SK-N-SH treated with all-trans-retinoic acid at 6 μM for 48 hours (cell line): Measurements from ENCODE around the gene OXSR1.

Experiments used
- ATAC-seq: fragments of 200-7000 bp; cut with Tn5 transposase; 3 replicates; pipeline ENCODE4 v1.9.1; 2020; ENCODE audit warnings: mild to moderate bottlenecking, moderate library complexity
- ARNTL ChIP-seq: fragments of 450-650 bp; formaldehyde crosslinking; IDR thresholded peaks from 2 replicates; pipeline ENCODE4 v1.5.0; 2020; ENCODE audit warnings: low read depth, mild to moderate bottlenecking, moderate library complexity, borderline replicate concordance
- BACH2 ChIP-seq: fragments of 250-450 bp; sonication (Bioruptor Pico); IDR thresholded peaks from 2 replicates; pipeline ENCODE4 v1.9.0; 2021; ENCODE audit warnings: mild to moderate bottlenecking, borderline replicate concordance
- CSDC2 ChIP-seq: fragments of 250-450 bp; sonication (Bioruptor Pico); IDR thresholded peaks from 2 replicates; pipeline ENCODE4 v1.5.0; 2020; ENCODE audit warnings: mild to moderate bottlenecking, moderate library complexity
- ESRRG ChIP-seq: fragments of 250-450 bp; sonication (Bioruptor Pico); IDR thresholded peaks from 2 replicates; pipeline ENCODE4 v1.6.1; 2021; ENCODE audit warnings: mild to moderate bottlenecking
- ISL1 ChIP-seq: fragments of 250-450 bp; sonication (Bioruptor Pico); IDR thresholded peaks from 2 replicates; pipeline ENCODE4 v2.1.2; 2022; ENCODE audit warnings: mild to moderate bottlenecking, moderate library complexity
- OSR1 ChIP-seq: fragments of 250-450 bp; sonication (Bioruptor Pico); IDR thresholded peaks from 2 replicates; pipeline ENCODE4 v1.8.0; 2022; ENCODE audit warnings: moderate library complexity, mild to moderate bottlenecking, inconsistent platforms
- POU6F1 ChIP-seq: fragments of 250-450 bp; sonication (Bioruptor Pico); IDR thresholded peaks from 2 replicates; pipeline ENCODE4 v1.8.0; 2021; ENCODE audit warnings: low read depth, mild to moderate bottlenecking, moderate library complexity, borderline replicate concordance
- PPARA ChIP-seq: fragments of 250-450 bp; sonication (Bioruptor Pico); IDR thresholded peaks from 2 replicates; pipeline ENCODE4 v1.5.0; 2020; ENCODE audit warnings: mild to moderate bottlenecking, borderline replicate concordance
- SNAI2 ChIP-seq: fragments of 250-450 bp; sonication (Bioruptor Pico); IDR thresholded peaks from 2 replicates; pipeline ENCODE4 v1.5.0; 2020; ENCODE audit warnings: mild to moderate bottlenecking, moderate library complexity
- TCF4 ChIP-seq: fragments of 250-450 bp; sonication (Bioruptor Pico); IDR thresholded peaks from 2 replicates; pipeline ENCODE4 v1.8.0; 2021; ENCODE audit warnings: mild to moderate bottlenecking, moderate library complexity, borderline replicate concordance
- TOX ChIP-seq: fragments of 250-450 bp; sonication (Bioruptor Pico); IDR thresholded peaks from 2 replicates; pipeline ENCODE4 v1.8.0; 2021; ENCODE audit warnings: mild to moderate bottlenecking, moderate library complexity, borderline replicate concordance
- ZC3H10 ChIP-seq: fragments of 250-450 bp; sonication (Bioruptor Pico); IDR thresholded peaks from 2 replicates; pipeline ENCODE4 v1.5.1; 2021; ENCODE audit warnings: mild to moderate bottlenecking, moderate library complexity
- ZFP3 ChIP-seq: fragments of 250-450 bp; sonication (Bioruptor Pico); IDR thresholded peaks from 2 replicates; pipeline ENCODE4 v1.5.0; 2020; ENCODE audit warnings: mild to moderate bottlenecking, moderate library complexity
- ZFP30 ChIP-seq: fragments of 450-650 bp; formaldehyde crosslinking; IDR thresholded peaks from 2 replicates; pipeline ENCODE4 v1.5.0; 2022; ENCODE audit warnings: mild to moderate bottlenecking, moderate library complexity
- ZNF565 ChIP-seq: fragments of 450-650 bp; formaldehyde crosslinking; conservative IDR thresholded peaks from 2 replicates; pipeline ENCODE4 v1.5.0; 2020; ENCODE audit warnings: low read depth, mild to moderate bottlenecking, moderate library complexity
- ZNF8 ChIP-seq: fragments of 450-650 bp; formaldehyde crosslinking; IDR thresholded peaks from 2 replicates; pipeline ENCODE4 v1.5.0; 2020; ENCODE audit warnings: mild to moderate bottlenecking, moderate library complexity
- TF ChIP-seq, protein P1 (sequence below): fragments of 250-450 bp; sonication (Bioruptor Pico); IDR thresholded peaks from 2 replicates; pipeline ENCODE4 v1.5.0; 2020; ENCODE audit warnings: mild to moderate bottlenecking, moderate library complexity
- TF ChIP-seq, protein P2 (sequence below): fragments of 250-450 bp; sonication (Bioruptor Pico); IDR thresholded peaks from 2 replicates; pipeline ENCODE4 v1.8.0; 2020; ENCODE audit warnings: mild to moderate bottlenecking, moderate library complexity, borderline replicate concordance
- TF ChIP-seq, protein P3 (sequence below): fragments of 250-450 bp; sonication (Bioruptor Pico); IDR thresholded peaks from 2 replicates; pipeline ENCODE4 v1.5.1; 2021; ENCODE audit warnings: mild to moderate bottlenecking, moderate library complexity
- TF ChIP-seq, protein P4 (sequence below): fragments of 250-450 bp; sonication (Bioruptor Pico); IDR thresholded peaks from 2 replicates; pipeline ENCODE4 v1.5.1; 2020; ENCODE audit warnings: low read depth, mild to moderate bottlenecking, moderate library complexity

The OXSR1 gene

GRCh38 chr3:38265604-38266307 lies 100.4 kb downstream of the OXSR1 start, which contains the start of gene SLC22A13:
Gene SLC22A13 (plus strand): TSS chr3:38265812. CDS start chr3:38265861, 49 bp downstream.
- TF ChIP-seq ESRRG = no peak
- TF ChIP-seq ZC3H10 = no peak
- TF ChIP-seq SNAI2 (CRISPR knock-in tag) = no peak
- no peak for ATAC-seq

- no peak for ATAC-seq
- TF ChIP-seq ZFP30 (CRISPR knock-in tag) = no peak
- TF ChIP-seq TCF4 (CRISPR knock-in tag) = no peak
- TF ChIP-seq ZC3H10 = no peak
- no peak for TF ChIP-seq POU6F1 (CRISPR knock-in tag)
- TF ChIP-seq, protein P1, sequence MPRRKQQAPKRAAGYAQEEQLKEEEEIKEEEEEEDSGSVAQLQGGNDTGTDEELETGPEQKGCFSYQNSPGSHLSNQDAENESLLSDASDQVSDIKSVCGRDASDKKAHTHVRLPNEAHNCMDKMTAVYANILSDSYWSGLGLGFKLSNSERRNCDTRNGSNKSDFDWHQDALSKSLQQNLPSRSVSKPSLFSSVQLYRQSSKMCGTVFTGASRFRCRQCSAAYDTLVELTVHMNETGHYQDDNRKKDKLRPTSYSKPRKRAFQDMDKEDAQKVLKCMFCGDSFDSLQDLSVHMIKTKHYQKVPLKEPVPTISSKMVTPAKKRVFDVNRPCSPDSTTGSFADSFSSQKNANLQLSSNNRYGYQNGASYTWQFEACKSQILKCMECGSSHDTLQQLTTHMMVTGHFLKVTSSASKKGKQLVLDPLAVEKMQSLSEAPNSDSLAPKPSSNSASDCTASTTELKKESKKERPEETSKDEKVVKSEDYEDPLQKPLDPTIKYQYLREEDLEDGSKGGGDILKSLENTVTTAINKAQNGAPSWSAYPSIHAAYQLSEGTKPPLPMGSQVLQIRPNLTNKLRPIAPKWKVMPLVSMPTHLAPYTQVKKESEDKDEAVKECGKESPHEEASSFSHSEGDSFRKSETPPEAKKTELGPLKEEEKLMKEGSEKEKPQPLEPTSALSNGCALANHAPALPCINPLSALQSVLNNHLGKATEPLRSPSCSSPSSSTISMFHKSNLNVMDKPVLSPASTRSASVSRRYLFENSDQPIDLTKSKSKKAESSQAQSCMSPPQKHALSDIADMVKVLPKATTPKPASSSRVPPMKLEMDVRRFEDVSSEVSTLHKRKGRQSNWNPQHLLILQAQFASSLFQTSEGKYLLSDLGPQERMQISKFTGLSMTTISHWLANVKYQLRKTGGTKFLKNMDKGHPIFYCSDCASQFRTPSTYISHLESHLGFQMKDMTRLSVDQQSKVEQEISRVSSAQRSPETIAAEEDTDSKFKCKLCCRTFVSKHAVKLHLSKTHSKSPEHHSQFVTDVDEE (CRISPR knock-in tag) = no peak
- TF ChIP-seq ESRRG = no peak
- TF ChIP-seq ZNF8 (CRISPR knock-in tag) = no peak
- no peak for TF ChIP-seq BACH2 (CRISPR knock-in tag)
- TF ChIP-seq, protein P2, sequence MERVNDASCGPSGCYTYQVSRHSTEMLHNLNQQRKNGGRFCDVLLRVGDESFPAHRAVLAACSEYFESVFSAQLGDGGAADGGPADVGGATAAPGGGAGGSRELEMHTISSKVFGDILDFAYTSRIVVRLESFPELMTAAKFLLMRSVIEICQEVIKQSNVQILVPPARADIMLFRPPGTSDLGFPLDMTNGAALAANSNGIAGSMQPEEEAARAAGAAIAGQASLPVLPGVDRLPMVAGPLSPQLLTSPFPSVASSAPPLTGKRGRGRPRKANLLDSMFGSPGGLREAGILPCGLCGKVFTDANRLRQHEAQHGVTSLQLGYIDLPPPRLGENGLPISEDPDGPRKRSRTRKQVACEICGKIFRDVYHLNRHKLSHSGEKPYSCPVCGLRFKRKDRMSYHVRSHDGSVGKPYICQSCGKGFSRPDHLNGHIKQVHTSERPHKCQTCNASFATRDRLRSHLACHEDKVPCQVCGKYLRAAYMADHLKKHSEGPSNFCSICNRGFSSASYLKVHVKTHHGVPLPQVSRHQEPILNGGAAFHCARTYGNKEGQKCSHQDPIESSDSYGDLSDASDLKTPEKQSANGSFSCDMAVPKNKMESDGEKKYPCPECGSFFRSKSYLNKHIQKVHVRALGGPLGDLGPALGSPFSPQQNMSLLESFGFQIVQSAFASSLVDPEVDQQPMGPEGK (CRISPR knock-in tag) = no peak
- no peak for TF ChIP-seq SNAI2 (CRISPR knock-in tag)
- TF ChIP-seq TOX (CRISPR knock-in tag) = no peak
- TF ChIP-seq PPARA = no peak
- TF ChIP-seq ZFP3 (CRISPR knock-in tag) = no peak
- TF ChIP-seq ZNF565 = no peak
Observed at GRCh38 chr3:38266810-38267209, 101.5 kb downstream of the OXSR1 start.

- TF ChIP-seq, protein P2 (CRISPR knock-in tag) = no peak
- TF ChIP-seq ZNF8 (CRISPR knock-in tag) (no peak), ESRRG (no peak), TOX (CRISPR knock-in tag) (no peak), ZFP3 (CRISPR knock-in tag) (no peak), SNAI2 (CRISPR knock-in tag) (no peak), ARNTL (CRISPR knock-in tag) (no peak), ZFP30 (CRISPR knock-in tag) (no peak), ZNF565 (no peak)
- no peak for ATAC-seq
Observed at GRCh38 chr3:38267662-38268061, 102.3 kb downstream of the OXSR1 start.

DNA sequence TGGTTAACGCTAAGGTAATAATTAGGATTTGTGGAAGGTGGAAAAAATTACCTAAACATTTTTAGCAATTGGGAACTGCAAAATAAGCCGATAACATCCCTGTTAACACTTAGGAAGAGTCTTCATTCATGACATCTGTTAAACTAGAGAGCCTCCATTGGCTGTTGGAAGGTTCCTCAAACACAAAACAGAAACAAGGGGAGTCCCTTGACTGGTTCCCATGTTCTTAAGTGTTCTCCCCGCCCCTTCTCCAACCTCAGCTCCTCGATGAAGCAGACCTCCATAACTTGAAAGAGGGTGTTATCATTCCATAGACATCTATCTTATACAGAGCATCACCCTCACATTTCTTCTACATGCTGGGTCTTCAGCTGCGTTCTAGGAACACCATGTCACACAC lies 102.8 kb downstream of the OXSR1 start:
- no peak for ATAC-seq
- TF ChIP-seq PPARA (no peak), ISL1 (CRISPR knock-in tag) (no peak), OSR1 (CRISPR knock-in tag) (no peak), TOX (CRISPR knock-in tag) (no peak), CSDC2 (CRISPR knock-in tag) (no peak), ARNTL (CRISPR knock-in tag) (no peak), TCF4 (CRISPR knock-in tag) (no peak), ZNF8 (CRISPR knock-in tag) (no peak)
- TF ChIP-seq, protein P3, sequence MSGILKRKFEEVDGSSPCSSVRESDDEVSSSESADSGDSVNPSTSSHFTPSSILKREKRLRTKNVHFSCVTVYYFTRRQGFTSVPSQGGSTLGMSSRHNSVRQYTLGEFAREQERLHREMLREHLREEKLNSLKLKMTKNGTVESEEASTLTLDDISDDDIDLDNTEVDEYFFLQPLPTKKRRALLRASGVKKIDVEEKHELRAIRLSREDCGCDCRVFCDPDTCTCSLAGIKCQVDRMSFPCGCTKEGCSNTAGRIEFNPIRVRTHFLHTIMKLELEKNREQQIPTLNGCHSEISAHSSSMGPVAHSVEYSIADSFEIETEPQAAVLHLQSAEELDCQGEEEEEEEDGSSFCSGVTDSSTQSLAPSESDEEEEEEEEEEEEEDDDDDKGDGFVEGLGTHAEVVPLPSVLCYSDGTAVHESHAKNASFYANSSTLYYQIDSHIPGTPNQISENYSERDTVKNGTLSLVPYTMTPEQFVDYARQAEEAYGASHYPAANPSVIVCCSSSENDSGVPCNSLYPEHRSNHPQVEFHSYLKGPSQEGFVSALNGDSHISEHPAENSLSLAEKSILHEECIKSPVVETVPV = no peak
- TF ChIP-seq, protein P4, sequence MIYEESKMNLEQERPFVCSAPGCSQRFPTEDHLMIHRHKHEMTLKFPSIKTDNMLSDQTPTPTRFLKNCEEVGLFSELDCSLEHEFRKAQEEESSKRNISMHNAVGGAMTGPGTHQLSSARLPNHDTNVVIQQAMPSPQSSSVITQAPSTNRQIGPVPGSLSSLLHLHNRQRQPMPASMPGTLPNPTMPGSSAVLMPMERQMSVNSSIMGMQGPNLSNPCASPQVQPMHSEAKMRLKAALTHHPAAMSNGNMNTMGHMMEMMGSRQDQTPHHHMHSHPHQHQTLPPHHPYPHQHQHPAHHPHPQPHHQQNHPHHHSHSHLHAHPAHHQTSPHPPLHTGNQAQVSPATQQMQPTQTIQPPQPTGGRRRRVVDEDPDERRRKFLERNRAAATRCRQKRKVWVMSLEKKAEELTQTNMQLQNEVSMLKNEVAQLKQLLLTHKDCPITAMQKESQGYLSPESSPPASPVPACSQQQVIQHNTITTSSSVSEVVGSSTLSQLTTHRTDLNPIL = no peak
- TF ChIP-seq, protein P2 (CRISPR knock-in tag) = no peak
